Sciatic nerve (tissue), 2 donors: ENCODE results near the gene RPUSD2. TPM values are rescaled to one million over a fixed set of nuclear protein-coding genes. Genes with fewer than 3 reads are reported as not detected.

ENCODE experiments used
- ATAC-seq: fragments of 200-7000 bp; cut with Tn5 transposase; one replicate; pipeline ENCODE4 v1.9.1; 2020; ENCODE audit warnings: mild to moderate bottlenecking, moderate library complexity
- DNase-seq: peaks from one replicate; pipeline ENCODE4 v3.0.0-alpha.2; 2020; ENCODE audit warnings: low spot score
- intact Hi-C: fragments of 100-400 bp; cut with DNase I; formaldehyde crosslinking; loops from one replicate; pipeline ENCODE4 v1.14.2; 2022
- total RNA-seq: library from RNA; stranded (reverse); fragmentation: NEBNext Ultra II Directional; extraction: Animal tissue kit (Norgen Biotek cat#: 25700); gene quantifications from one replicate; pipeline ENCODE4 v1.2.1, GENCODE V29; 2021
- donor health status: DM: no; HTN: no; CAD: no.
- donor health status: DM: no; HTN: no; CAD: no.

The RPUSD2 gene, protein sequence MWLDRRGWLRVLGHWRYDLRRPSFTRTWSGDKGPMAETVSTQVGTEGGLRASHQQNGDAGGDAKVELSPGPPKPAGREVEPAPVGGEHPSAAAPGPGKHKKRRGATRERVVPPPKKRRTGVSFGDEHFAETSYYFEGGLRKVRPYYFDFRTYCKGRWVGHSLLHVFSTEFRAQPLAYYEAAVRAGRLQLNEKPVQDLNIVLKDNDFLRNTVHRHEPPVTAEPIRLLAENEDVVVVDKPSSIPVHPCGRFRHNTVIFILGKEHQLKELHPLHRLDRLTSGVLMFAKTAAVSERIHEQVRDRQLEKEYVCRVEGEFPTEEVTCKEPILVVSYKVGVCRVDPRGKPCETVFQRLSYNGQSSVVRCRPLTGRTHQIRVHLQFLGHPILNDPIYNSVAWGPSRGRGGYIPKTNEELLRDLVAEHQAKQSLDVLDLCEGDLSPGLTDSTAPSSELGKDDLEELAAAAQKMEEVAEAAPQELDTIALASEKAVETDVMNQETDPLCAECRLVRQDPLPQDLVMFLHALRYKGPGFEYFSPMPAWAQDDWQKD
- total RNA-seq, result 6.1 TPM

DNA sequence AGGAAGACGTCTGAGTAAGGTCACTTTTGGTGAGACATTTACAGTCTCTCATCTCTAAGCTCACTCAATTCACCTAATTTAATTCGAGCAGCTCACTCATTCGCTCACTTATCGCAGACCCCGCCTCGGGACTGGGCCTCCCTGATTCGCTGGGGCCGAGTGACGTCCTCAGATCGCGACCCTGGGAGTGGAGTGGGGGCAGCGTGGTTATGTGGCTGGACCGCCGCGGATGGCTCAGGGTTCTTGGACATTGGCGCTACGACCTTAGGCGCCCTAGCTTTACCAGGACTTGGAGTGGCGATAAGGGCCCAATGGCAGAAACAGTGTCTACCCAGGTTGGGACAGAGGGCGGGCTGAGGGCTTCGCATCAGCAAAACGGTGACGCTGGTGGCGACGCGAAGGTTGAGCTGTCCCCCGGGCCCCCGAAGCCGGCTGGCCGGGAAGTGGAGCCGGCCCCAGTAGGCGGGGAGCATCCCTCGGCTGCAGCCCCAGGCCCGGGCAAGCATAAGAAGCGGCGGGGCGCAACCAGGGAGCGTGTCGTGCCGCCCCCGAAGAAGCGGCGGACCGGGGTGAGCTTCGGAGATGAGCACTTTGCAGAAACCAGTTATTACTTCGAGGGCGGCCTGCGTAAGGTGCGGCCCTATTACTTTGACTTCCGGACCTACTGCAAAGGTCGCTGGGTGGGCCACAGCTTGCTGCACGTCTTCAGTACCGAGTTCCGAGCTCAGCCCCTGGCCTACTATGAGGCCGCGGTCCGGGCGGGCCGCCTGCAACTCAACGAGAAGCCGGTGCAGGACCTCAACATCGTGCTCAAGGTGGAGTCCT is at the start of gene RPUSD2:
Gene RPUSD2, plus strand, starts transcription at position 171 of the 825 bp plus-strand sequence. Its CDS starts 39 bp downstream, at position 210.
- DNase-seq (peak; percentile 95), ATAC-seq (peak; percentile 86)
- intact Hi-C loops, result no loop called here

DNA sequence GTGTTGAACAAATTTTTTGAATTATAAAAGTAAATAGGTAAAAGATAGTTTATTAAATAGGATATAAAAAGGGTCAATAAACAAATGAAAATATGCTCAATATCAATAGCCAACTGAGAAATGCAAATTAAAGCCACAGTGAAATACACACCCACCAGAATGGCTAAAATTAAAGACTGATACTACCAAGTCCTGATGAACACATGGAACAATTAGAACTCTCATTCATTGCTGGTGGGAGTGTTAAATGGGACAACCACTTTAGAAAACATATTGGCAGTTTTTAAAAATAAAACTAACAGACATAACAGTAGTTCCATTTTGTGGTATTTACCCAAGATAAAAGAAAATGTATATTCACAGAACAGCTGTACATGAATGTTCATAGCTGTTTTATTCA is 45.5 kb upstream of the RPUSD2 start:
- ATAC-seq, result no peak
- DNase-seq, result no peak
- intact Hi-C loops, result no loop called here

DNA sequence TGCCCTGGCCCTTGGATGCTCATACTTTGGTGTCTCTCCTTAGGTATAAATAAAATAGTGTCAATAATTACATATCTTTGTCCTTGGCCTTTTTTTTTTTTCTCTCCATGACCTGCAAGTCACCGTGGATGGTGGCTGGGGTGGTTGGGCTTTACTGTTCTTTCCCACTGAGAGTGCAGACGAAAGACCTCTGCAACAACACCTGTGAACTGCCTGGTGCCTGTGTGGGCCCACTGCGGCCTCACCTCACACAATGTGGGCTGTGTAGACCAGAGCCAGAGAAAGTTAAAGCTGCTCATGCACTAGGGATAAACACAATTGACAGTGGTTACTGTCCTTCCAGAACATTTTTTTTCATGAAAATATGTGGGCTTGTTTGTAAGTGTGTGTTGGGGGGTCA is 43.2 kb upstream of the RPUSD2 start:
- ATAC-seq, result no peak
- no peak for DNase-seq
- intact Hi-C loops, result no loop called here

DNA sequence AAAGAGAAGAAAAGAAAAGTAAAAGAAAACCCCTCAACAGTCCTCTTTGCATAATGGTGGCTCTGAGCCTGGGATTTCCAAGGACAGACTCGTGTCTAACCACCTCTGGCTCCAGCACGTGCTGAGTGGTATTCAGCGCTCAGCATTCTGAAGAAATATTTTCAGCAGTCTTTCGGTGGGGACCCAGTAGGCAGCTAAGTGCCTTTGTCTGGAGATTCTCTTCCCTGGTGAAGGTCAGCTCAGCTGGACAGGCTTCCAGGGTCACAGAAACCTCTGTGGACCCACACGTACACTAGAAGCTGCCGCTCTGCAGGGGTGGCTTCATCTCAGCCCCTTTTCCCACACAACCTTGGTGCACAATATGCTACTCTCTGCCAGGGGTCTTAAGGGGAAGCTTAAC is 40.3 kb upstream of the RPUSD2 start:
- DNase-seq (no peak), ATAC-seq (no peak)
- intact Hi-C loops, result no loop called here

DNA sequence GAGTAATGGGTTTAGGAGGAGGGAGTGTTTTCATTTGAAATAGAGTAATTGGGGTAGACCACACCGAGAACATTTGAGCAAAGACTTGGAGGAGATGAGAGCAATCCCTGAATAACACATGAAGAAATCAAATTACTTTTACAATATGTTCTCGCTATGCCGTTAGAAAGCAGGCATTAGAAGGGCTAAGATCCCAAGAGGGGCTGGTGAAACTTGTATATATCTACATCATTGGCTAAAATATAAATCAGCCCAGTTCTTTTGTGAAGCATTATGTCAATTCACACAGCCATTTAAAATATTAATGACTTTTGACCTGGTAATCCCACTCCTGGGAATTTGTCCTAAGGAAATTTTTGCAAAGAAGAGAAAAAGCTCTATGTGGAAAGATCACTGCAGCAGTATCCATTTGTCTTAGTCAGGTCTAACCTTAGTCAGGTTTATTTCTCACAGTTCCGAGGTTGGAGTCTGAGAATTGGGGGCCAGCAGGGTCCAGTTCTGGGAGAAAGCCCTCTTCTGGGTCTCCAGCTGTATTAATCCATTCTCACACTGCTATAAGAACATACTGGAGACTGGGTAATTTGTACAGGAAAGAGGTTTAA is 35.2 kb upstream of the RPUSD2 start:
- intact Hi-C loops, result no loop called here
- DNase-seq (no peak), ATAC-seq (no peak)

DNA sequence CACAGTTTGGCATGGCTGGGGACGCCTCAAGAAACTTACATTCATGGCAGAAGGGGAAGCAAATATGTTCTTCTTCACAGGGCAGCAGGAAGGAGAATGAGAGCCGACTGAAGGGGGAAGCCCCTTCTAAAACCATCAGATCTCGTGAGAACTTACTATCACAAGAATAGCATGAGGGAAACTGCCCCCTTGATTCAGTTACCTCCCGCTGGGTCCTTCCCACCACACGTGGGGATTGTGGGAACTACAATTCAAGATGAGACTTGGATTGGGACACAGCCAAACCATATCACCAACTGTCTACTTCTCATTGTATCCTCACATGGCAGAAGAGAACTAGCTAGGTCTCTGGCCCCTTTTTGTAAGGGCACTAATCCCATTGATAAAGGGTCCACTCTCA is 34.7 kb upstream of the RPUSD2 start:
- ATAC-seq (no peak), DNase-seq (no peak)
- intact Hi-C loops, result no loop called here

DNA sequence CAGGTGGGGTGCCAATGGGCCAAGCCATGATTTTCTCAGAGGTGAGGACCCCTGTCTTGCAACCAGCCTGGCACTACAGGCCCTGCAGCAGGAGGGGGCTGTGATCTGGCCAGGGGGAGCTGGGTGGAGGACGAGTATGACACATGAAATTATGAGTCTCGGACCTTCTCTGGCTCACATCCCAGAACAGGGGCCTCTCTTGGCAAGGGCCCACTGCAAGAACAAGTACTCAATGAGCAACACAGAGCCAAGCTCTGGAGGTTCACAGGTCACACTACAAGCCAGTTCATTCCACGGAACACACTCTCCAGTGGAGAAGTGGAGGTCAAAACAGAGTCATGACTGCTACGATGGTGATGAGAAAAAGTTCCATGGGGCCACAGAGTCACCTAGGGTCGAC is 32.6 kb upstream of the RPUSD2 start:
- no peak for ATAC-seq
- intact Hi-C loops, result no loop called here
- DNase-seq, result no peak

DNA sequence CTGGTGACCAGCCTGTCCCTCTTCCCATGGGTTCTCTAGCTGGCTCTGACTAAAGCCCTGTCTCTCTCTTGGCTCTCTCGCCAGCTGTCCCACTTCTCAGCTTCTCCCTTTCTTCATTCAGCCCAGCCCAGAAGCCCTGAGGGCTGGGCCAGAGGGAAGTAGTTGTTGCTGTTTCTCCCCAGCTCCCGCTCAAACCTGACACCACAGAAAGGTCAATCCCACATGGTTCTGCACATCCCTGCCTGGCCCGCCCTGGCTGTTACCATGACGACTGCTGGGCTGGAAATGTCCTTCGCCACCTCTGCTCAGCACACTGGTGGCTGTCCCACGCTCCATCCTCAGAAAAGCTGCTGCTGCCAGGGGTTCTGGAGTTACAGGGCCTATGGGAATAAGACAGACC is 30.1 kb upstream of the RPUSD2 start:
- ATAC-seq (no peak), DNase-seq (no peak)
- intact Hi-C loops, result no loop called here

DNA sequence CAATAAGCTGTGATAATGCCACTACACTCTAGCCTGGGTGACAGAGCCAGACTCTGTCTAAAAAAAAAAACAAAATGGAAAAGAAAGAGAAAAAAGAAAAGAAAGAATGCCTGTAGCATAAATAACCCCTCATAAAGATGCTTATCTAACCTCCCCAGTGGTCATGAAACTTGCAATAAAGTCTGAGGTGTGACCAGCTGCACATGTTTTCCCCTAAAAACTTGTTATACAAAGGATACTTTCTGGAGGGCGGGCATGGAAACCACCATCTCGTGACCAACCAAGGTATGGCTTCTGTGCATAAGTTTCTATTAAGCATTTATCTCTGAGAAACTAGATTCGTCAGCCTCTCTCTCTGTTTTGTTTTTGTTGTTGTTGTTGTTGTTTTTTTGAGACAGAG is 26.0 kb upstream of the RPUSD2 start:
- intact Hi-C loops, result no loop called here
- no peak for DNase-seq
- ATAC-seq, result no peak

DNA sequence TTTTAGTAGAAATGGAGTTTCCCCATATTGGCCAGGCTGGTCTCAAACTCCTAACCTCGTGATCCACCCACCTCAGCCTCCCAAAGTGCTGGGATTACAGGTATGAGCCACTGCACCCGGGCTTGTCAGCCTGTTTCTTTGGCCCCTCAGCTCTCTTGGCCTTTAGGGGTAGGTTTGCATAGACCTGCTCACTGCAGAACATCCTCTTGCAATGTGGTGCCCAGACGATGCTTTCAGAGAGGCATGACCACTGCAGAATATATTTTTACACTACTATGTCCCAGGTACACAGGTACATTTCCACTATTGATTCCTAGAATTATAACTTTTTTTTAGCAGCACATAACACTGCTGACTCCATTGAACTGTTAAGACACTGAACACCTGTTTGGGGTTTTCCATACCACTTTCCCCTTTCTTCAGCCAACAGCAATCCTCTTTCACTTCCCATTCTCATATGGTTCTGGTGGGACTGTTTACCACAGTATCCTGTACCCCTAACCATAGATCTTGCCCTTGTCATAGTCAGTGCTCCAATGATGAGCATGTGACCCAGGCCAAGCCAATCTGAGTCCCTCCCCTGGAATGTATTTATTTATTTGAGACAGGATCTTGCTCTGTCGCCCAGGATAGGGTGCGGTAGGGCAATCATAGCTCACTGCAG is 25.3 kb upstream of the RPUSD2 start:
- DNase-seq, result no peak
- no peak for ATAC-seq
- intact Hi-C loops, result no loop called here

DNA sequence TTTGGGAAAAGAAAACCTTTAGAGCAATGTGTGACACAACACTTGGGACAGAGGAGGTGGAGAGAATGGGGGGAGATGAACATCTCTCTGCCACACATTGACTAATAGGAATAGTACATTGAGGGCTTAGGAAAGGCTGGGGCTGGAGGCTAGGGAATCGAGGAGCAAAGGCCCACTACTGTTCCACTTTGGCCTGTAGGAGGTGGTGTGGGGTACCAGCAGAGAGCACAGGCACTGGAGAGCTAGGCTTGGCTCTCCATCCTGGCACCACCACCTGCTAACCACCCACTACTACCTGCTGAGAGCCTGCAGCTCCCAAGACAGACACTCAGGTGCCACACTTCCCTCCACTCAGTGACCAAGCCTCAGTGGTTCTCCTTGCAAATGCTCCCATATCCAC is 23.6 kb upstream of the RPUSD2 start:
- DNase-seq (no peak), ATAC-seq (no peak)
- intact Hi-C loops, result no loop called here

DNA sequence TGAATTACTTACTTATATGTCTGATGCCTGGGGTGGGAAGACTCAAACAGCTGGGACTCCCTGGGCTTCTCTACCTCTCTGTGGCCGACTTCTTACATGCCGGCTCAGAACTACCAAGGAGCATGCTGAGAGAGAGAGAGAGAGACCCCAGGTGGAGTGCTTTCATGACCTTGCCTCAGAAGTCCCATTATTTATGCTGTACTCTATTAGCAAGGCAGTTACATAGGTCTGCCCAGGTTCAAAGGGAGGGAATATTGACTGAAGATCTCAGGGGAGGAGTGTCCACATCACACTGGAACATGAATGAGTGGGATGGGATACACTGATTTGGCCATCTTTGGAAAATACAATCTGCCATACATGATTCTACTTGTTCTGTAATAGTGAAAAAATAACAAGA is 20.5 kb upstream of the RPUSD2 start:
- DNase-seq (no peak), ATAC-seq (no peak)
- intact Hi-C loops, result no loop called here

DNA sequence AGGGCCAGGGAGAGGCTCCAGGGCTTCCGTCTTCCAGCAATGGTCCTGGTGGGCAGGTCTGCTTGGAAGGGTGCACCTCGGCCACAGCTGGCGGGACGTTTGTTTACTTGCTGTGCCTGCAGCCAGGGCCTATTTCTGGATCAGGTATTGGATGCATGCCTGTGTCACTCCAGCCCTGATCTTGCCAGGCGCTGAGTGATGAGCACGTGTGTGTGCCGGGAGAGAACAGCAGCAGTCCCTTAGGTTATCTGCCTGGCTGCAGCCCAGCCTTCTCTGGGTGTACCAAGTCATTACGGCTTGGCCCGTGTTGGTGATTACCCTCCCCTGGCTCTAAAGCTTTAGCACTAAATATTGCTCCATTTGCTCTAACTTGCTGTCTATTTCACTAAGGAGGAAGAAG is 19.2 kb upstream of the RPUSD2 start:
- no peak for ATAC-seq
- intact Hi-C loops, result no loop called here
- DNase-seq, result no peak

DNA sequence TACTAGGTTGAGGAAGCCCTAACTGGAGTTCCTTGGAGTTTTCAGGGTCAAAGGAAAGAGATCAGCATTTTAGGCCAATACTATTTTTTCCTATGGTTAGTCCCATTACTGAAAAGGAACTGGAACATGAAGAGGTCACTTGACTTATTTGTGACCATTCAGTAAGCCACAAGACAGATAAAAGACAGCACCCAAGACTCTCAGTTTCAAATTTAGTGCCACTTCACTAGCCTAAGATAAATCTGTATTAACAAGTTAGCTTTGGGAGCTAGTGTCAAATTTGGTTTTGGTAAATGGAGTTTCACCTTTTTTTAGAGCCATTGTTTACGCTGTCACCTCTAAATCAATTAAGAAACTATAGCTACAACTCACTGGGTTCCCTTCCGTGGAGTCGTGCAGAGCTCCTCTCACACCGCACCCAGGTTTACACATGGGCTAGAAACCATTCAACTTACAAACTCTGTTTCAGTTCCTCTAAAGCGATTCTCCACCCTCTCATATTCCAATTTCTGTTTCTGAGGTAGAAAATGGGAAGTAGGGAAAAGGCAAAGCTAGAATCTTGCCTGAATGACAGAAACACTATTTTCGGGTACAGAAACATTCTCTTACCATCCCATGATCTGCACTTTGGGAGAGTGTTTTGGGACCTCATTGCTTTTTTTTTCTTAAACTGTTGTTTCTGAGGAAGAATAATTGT is 18.6 kb upstream of the RPUSD2 start:
- peak; percentile 28 for ATAC-seq
- DNase-seq, result no peak
- intact Hi-C loops, result no loop called here

DNA sequence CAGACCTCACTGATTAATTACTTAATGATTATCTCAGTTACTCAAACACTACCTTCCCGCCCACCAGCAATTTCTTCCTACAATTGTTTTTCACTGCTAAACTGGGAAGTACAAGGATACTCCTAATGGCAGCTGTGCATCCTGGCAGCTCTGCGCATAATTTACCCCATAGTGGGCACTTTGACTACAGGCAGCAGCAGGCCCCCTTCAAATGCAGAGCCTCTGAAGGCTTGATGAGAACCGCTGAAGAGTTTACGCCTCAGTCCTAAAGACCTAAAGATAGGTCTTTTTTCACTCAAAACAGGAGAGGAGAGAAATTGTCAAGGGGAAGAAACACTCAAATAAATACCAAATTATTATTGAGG is 15.0 kb upstream of the RPUSD2 start:
- intact Hi-C loops, result no loop called here
- no peak for DNase-seq
- ATAC-seq, result no peak

DNA sequence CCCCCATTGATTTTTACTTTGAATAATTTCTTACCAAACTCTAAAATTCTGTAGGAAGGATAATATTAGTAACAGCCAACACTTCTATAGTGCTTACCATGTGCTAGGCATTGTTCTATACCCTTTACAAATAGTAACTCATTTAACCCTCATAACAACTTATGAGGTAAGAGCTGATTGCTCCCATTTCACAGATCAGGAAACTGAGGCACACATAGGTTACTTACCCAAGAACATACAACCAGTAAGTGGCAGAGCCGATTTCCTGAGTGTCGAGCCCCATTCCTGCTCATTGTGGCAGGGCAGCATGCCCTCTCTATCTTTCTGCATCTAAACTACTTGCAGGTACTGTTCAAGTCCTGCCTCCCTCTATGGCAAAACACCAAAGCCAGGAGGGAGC is 13.2 kb upstream of the RPUSD2 start:
- DNase-seq (no peak), ATAC-seq (no peak)
- intact Hi-C loops, result no loop called here

DNA sequence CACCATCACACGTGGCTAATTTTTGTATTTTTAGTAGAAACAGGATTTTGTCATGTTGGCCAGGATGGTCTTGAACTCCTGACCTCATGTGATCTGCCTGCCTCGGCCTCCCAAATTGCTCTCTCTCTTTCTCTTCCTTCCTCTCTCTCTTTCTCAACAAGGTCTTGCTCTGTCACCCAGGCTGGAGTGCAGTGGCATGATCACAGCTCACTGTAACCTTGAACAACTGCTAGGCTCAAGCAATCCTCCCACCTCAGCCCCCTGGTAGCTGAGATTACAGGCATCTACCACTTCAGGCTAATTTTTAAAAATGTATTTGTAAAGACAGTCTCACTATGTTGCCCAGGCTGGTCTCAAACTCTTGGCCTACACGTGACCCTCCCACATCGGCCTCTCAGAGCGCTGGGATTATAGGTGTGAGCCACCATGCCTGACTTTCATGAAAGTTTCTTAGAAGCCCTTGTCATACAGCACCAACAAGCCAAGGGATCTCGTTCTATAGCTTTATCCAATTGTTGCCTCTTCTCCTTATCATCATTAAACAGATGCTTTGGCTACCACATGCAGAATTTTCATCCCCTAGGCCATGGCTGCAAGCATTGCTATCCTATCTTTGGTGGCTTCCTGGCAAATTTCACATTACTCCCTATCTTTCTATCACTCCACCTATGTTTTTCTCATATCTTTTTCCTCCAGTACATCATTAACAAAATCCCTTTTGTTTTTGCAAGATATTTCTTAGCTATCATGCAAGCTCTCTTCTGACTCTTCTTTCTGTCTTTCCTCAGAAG is 10.0 kb upstream of the RPUSD2 start:
- intact Hi-C loops, result no loop called here
- ATAC-seq, result no peak
- no peak for DNase-seq

DNA sequence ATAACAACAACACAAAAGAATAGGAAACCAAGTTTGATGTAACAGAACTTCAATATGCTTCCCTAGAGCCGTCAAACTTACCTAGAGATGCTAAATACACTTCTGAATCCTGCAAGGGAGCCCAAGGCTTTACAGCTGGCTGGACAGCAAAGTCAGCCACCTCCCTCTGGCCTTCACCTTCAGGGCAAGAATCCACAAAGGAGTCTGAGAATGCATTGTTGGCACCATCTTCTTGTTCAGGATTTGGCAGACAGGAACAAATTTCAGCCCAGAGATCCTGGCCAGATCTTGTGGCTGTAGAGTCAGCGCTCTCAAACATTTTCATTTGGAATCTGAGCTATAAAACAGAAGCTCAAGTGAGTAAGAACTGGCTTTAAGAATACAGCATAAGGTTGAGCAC is 6.4 kb upstream of the RPUSD2 start:
- intact Hi-C loops, result no loop called here
- DNase-seq, result no peak
- ATAC-seq, result no peak
